ENCODE data around the gene MEF2D.
A peak's percentile ranks its signal among the peaks of the same experiment; 100 is the strongest.

MEF2D gene

DNA sequence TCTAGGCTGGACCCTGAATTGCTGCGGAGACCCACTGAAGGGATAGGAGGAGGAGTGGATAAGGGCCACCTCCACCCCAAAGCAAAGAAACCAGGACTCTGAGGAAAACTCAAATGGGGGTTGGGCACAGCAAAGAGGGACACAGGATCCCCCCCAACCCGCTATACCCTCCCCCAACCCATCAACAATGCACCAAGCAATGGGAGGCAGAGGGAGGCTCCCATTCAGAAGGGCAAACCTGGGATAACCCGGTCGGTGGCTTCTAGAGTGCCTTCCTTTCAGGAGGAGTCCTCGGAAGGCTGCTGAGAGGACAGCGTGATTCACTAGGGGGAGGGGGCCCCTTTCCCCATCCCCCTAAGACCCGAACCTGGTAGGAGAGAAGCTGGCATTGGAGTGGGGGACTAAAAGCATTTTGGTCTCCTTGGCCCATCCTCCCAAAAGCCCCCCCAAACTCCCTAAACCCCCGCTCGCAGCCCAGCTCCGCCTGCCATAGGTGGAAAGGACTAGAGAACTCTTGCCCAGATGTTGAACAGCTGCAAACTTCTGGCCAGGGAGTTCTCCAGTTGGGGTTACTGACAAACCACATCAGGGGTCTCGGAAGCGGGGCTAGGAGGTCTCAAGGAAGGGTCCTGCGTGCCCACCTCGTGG lies 1.3 kb downstream of the MEF2D start:
- no peak for DNase-seq

DNA sequence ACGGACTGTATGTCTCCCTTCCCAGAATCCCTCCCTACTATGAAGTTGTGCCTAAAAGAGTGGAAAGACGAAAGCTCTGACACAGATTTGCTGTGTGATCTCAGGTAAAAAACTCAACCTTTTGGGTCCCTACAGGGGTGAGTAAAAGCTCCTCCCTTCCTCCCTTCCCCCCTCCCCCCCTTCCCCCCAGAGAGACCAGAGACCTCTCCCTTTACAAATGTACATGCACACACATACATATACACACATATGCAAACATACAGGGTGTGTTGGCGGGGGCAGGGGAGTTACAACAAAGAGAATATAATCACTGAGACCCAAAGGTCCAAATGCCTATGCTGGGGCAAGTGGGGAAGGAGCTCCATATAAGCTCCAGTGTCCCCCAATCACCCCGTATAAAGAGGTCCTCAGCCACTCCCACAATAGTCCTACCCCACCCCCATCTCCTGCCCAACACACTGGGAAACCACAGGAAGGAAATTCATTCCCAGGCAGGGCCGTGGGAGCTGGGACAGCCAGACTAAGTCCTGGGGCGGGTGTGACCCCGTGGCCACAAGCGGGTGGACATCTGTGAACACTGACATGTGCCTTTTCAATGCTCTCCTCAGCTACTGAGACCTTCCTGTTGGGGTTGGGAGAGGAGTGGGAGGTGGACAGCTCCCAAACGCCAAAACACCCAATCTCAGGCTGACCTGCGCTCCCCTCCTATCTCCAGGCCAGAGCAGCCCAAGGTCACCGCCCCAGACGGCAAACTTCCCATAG lies 2.0 kb downstream of the MEF2D start:
- DNase-seq, result no peak

DNA sequence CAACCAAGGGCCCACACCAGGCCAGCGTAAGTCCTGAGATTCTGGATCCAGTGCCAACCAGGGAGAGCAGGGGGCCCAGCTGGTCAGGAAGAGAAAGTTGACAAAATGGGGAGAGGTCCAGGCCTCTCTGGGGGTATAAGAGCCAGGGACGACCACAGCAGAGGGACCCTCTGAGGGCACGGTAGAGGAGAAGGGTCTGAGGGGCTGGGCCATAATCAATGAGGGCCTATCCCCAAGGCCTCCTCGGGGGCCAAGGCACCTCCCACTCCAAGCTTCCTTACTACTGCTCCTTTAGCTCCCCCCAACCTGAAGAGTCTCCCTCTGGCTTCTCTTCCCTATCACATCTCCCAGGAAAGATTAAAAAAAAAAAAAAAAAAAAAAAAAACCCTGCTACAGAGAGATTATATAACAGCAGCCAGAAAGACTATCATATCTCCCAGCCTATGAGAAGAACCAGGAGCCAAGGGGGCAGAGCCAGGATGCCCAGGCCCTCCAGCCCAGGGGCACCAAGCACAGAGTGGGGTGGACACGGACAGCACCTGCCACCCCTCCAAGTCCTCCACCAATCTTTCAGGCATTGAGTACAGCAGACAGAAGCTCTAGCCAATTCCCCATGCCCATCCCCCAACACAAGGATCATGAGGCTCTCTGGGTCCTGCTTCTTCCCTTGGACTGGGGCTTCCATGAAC lies 2.7 kb downstream of the MEF2D start:
- no peak for DNase-seq

- no peak for DNase-seq
Observed at GRCh38 chr1:156497078-156497742, 3.4 kb downstream of the MEF2D start.

GRCh38 chr1:156496211-156496761 lies 4.3 kb downstream of the MEF2D start:
- DNase-seq, result no peak

DNA sequence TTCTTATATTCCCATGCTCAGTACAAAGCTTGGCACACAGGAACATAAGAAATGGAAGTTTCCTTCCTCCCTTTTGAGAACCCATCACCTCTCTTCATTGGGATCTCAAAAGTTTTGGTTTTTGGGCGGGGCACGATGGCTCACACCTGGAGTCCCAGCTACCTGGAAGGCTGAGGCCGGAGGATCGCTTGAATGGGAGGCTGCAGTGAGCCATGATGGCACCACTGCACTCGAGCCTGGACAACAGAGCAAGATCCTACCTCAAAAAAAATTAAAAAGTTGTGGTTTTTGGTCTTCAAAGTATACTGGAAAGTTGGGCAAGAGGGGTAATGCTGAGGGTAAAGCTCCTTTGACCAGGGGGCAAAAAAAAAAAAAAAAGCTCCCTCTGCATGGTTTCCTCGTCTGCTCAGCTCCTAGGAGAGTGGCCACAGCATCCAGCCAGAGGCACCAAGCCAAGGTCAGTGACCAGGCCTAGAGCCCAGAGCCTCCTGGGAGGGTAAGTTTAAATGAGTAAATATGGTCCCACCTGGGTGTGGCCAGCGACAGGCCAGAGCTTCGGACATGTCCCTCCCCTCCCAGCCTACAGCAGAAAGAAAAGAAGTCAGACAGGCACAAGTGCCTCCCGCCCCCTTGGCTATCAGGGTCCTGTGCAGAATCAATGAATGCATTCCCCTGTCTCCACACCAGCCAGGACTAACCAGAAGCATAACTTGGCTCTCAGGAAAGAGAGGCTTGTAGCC lies 5.0 kb downstream of the MEF2D start:
- no peak for DNase-seq

- DNase-seq, result no peak
Observed at GRCh38 chr1:156494309-156494895, 6.2 kb downstream of the MEF2D start.

- DNase-seq, result no peak
Observed at GRCh38 chr1:156493742-156494141, 6.8 kb downstream of the MEF2D start.

- DNase-seq, result no peak
Observed at GRCh38 chr1:156493154-156493631, 7.4 kb downstream of the MEF2D start.

DNA sequence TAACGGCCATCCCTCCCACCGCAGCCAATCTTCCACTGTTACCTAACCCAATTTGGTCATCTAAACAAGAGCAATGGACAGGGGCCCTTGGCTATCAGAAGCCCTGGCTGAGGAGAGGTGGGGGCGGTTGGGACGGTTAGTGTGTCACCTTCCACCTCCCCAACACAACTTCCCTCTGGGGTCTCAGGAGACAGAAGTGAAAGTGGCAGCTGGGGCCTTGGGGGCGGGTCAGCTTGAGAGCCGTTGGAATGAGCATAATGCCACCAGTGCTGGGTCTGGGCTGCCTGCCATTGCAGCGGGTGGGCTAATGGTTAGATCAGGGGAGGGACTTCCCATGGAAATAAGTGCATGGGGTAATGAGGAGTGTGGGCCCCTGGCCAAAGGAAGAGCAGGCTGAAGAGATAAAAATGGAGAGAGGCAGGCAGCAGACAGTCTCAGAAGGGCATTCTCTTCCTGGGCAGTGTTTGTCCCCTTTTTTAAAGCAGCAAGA lies 7.9 kb downstream of the MEF2D start:
- no peak for DNase-seq

DNA sequence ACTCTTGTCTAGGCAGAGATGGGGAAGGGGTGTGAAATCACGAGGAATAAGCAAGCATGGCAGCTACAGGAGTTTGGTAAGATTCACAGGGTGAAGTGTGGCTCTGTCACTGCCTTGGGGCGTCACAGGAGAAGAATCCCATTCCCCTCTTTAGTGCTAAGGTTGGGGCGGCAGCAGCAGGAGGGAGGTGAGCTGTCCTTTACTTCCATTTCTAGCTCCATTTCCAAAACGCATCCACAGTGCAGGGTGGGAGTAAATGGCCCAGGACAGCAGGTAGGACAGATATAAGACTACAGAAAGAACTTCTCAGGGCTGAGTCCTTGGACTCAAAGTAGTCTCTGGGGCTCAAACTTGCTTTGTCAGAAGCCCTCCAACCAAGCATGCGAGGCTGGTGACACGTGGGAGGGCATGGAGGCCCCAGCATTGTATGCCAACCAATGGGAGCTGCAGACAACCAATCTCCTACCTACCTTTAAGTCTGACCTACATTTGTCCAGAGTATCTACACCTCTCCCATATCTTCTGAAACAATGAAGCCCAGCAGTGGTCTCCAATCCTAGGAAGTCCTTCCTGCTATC lies 8.5 kb downstream of the MEF2D start:
- no peak for DNase-seq

GRCh38 chr1:156491151-156491949 lies 9.2 kb downstream of the MEF2D start:
- DNase-seq, result no peak

- DNase-seq, result peak; percentile 42
Observed at GRCh38 chr1:156490401-156491032, 10.1 kb downstream of the MEF2D start.

- no peak for DNase-seq
Observed at GRCh38 chr1:156489935-156490293, 10.7 kb downstream of the MEF2D start.

DNA sequence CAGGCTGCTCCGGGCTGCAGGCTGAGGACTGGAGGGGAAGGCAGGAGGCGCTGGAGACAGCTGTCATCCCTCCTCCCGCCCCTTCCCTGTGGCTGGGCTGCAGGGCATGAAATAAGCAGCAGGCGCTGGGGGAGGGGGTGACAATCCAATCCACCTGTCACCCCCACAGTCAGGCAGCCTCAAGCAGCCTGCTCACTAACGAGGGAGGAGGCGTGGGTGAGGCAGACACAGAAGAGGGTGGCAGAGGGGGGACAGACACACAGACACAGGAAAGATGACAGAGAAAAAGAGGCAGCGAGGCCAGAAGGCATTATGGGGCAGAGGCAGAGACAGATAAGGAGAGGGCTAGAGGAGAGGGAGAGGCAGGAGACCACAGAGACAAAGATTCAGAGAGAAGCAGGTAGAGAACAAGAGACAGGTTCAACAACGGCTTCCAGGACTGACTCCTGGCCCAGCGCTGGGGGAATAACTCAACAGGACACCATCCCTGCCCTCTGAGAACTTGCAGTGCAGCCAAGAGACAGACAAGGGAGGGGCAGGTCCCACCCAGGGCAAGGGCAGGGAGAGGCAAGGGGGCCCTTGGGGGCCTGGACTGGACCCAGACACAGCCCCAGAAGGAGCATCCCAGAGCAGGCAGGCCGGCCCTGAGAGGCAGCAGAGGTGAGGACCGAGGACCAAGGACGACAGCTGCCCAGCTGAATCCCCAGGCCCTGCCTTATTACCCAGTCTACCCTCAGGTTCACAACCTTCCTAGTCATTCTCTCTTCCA lies 11.2 kb downstream of the MEF2D start:
- peak; percentile 88 for DNase-seq

GRCh38 chr1:156488566-156489165 lies 11.9 kb downstream of the MEF2D start:
- no peak for DNase-seq

DNA sequence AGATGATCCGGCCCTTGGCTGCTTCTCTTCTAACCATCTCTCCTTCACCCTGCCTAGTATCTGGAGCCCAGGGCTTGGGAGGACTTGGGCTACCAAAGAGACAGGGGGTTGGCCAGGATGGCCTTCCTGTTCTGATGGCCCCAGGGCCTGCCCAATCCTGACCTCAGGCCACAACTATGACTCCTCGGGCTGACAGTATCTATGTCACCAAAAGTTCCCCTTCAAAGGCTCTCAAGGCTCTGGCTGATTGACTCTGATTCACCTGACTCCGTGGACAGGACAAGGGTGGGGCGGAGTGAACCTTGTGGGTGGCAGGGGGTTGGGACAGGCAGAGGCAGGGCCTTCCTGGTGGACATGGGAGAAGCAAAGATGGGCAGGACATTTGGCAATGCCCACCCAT lies 12.7 kb downstream of the MEF2D start:
- DNase-seq, result no peak

DNA sequence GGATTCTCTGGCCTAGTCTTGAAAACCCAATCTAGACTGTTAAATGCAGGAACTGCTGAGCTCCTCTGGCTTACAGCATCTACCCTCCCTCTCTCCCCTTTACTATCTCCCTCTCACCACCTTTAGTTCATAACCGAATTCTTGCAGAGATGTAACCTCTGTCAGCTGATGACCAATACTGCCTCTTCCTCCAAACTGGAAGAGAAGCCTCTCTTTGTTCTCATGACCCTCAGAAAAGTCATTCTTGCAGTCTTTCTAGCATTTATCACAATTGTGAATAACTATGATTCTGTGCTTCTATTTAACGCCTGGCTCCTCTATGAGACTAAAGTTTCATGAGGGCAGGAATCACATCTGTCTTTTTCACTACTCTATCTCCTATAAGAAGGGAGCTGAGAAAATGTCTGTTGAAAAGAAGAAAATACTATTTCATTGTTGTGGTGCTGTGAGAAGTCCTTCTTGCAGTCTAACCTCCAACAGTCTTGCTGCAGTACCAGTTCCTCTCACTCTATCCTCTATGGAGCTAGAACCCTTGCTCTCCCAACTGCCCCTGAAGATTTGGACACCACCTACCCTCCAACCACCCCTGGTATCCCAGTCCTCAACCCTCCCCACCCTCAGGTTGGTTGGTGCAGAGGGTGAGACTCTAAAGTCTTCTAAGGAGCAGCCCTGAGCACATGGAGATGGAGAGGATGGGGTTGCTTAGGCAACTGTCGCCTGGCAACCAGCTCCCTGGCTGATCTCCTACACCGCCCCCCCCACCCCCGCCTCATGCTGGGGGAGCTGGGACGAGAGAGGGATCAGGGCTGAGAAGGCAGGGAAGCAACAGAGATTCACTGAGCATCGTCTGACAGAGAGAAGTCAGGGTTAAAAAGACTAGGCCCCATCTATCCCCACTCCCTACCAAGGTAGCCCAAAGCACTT lies 13.9 kb downstream of the MEF2D start:
- DNase-seq, result no peak

Data from SHP77 treated with DMSO at 0.1 percent for 48 hours (cell line).